ENCODE measurements around the gene PDGFC. TPM values are rescaled to one million over a fixed set of nuclear protein-coding genes. Genes with fewer than 3 reads are reported as not detected.

Gene PDGFC
- total and polyA plus RNA-seq, 2 donors (not counting 3 experiments of a cell fraction or from before 2014, with no cell fraction given): 2.7 to 5.3 TPM

DNA sequence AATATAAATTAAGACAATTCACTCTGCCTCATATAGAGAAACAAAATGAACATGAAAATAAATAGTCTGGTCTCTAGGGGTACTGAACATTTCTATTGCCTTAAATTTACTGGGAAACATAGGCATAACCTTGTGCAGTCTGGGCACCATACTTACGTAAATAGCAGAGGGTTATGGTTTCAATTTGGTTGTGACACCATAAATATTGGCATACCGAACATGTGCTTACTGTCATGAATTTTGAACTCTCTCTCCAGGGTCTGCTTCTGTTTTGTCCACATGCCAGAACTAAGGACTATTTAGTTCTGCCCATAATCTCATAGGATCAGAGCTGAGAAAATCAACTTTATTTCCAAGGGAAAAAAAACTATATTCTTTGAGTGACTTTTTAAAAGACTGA is 17.6 kb downstream of the PDGFC start:
- H3K79me2 ChIP-seq (ENCODE audit: control insufficient read depth, insufficient read depth, low read length): no peaks in the 10 kb centered on the region
- H3K27ac ChIP-seq (ENCODE audit: insufficient read depth, low read depth, low read length): no peak overlapping the region
- no TSS peak for BruUV-seq (replicated peaks)
- no peak for DNase-seq (ENCODE audit: low read depth, low spot score)
- no peak overlapping the region for H2AFZ ChIP-seq (ENCODE audit: low read depth, low read length)
- TF ChIP-seq, protein P1, sequence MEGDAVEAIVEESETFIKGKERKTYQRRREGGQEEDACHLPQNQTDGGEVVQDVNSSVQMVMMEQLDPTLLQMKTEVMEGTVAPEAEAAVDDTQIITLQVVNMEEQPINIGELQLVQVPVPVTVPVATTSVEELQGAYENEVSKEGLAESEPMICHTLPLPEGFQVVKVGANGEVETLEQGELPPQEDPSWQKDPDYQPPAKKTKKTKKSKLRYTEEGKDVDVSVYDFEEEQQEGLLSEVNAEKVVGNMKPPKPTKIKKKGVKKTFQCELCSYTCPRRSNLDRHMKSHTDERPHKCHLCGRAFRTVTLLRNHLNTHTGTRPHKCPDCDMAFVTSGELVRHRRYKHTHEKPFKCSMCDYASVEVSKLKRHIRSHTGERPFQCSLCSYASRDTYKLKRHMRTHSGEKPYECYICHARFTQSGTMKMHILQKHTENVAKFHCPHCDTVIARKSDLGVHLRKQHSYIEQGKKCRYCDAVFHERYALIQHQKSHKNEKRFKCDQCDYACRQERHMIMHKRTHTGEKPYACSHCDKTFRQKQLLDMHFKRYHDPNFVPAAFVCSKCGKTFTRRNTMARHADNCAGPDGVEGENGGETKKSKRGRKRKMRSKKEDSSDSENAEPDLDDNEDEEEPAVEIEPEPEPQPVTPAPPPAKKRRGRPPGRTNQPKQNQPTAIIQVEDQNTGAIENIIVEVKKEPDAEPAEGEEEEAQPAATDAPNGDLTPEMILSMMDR (IDR thresholded peaks at IDR 0.05; ENCODE audit: extremely low read depth in 1 of 2, insufficient read depth in 1 of 2, low read depth in 1 of 2, low read length in 2 of 2): no peak
- TF ChIP-seq EZH2 (IDR thresholded peaks at IDR 0.05; ENCODE audit: borderline replicate concordance, low read depth, low read length, severe bottlenecking) (no peak), GATA2 (IDR thresholded peaks at IDR 0.05; ENCODE audit: insufficient read depth, insufficient read length, low read depth, low read length) (no peak), FOS (IDR thresholded peaks at IDR 0.05; ENCODE audit: borderline replicate concordance, insufficient read depth, low read length) (no peak)
- TF ChIP-seq, protein P2, sequence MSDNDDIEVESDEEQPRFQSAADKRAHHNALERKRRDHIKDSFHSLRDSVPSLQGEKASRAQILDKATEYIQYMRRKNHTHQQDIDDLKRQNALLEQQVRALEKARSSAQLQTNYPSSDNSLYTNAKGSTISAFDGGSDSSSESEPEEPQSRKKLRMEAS (IDR thresholded peaks at IDR 0.05; ENCODE audit: insufficient read depth, insufficient read length): no peak
- intact Hi-C loops (cut with micrococcal nuclease) (no loop called here), dilution Hi-C loops (cut with MboI; ENCODE audit: extremely low pct_ligation_motif_present, low sequenced_read_pairs) (no loop called here)
- ChIA-PET CTCF (interaction anchor here (1.0 kb wide), 1 partner anchor 17 kb away, joined by 3 read pairs; the partner anchor contains the start of gene PDGFC), POLR2A (no interaction called here)
- no peaks in the 10 kb centered on the region for H3K36me3 ChIP-seq (ENCODE audit: control insufficient read depth in 2 of 2, extremely low read depth in 1 of 2, insufficient read depth in 2 of 2, low read length in 2 of 2)
- no peak overlapping the region for H3K4me3 ChIP-seq (replicated peaks in 1 of 3; ENCODE audit: insufficient read depth in 1 of 3, low read depth in 1 of 3, low read length in 3 of 3)
- no peak overlapping the region for H3K4me2 ChIP-seq (ENCODE audit: insufficient read depth, low read length)
- no peaks in the 10 kb centered on the region for H4K20me1 ChIP-seq (replicated peaks; ENCODE audit: control insufficient read depth, extremely low read depth, insufficient read depth, low read length)
- H3K9ac ChIP-seq (replicated peaks; ENCODE audit: extremely low read depth, insufficient read depth, low read length): no peak overlapping the region
- no peaks in the 10 kb centered on the region for H3K9me3 ChIP-seq (replicated peaks; ENCODE audit: control insufficient read depth, insufficient read depth, low read length)
- peaks cover 20% of the 10 kb centered on the region for H3K4me1 ChIP-seq (ENCODE audit: control insufficient read depth, extremely low read depth, insufficient read depth, low read length)
- no peak for FAIRE-seq
- no peaks in the 10 kb centered on the region for H3K27me3 ChIP-seq (ENCODE audit: control insufficient read depth in 2 of 2, insufficient read depth in 2 of 2, low read length in 2 of 2)
- H3K9me1 ChIP-seq (replicated peaks; ENCODE audit: control insufficient read depth, extremely low read depth, insufficient read depth, low read length): no peaks in the 10 kb centered on the region

DNA sequence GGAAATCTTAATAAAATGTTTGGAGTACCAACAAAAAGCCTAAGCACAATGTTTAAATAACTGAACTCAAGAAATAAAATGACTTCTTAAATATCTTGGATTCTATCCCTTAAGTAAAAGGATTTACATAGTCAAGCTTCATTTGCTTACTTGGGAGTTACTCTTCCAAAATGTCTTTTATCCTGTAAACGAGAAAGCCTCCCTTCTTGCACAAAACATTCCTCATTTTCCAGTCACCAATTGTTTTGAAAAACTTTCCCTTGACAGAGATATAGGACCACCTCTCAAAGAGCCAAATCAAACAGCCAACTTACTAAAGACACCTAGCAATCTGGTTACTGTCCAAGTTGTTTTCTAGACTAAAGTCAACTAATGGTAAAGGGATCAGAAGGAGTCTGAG is 18.6 kb downstream of the PDGFC start:
- no TSS peak for BruUV-seq (replicated peaks)
- H2AFZ ChIP-seq (ENCODE audit: low read depth, low read length): no peak overlapping the region
- dilution Hi-C loops (cut with MboI; ENCODE audit: extremely low pct_ligation_motif_present, low sequenced_read_pairs): no loop called here
- no peaks in the 10 kb centered on the region for H4K20me1 ChIP-seq (replicated peaks; ENCODE audit: control insufficient read depth, extremely low read depth, insufficient read depth, low read length)
- H3K27me3 ChIP-seq (ENCODE audit: control insufficient read depth in 2 of 2, insufficient read depth in 2 of 2, low read length in 2 of 2): no peaks in the 10 kb centered on the region
- H3K36me3 ChIP-seq (ENCODE audit: control insufficient read depth in 2 of 2, extremely low read depth in 1 of 2, insufficient read depth in 2 of 2, low read length in 2 of 2): no peaks in the 10 kb centered on the region
- no peak overlapping the region for H3K9ac ChIP-seq (replicated peaks; ENCODE audit: extremely low read depth, insufficient read depth, low read length)
- H3K79me2 ChIP-seq (ENCODE audit: control insufficient read depth, insufficient read depth, low read length): no peaks in the 10 kb centered on the region
- TF ChIP-seq, protein P1 (IDR thresholded peaks at IDR 0.05; ENCODE audit: extremely low read depth in 1 of 2, insufficient read depth in 1 of 2, low read depth in 1 of 2, low read length in 2 of 2): no peak
- no peak for TF ChIP-seq EZH2 (IDR thresholded peaks at IDR 0.05; ENCODE audit: borderline replicate concordance, low read depth, low read length, severe bottlenecking)
- TF ChIP-seq POLR2AphosphoS5 (IDR thresholded peaks at IDR 0.05; ENCODE audit: insufficient read depth, low read depth, low read length): no peak
- TF ChIP-seq, protein P2 (IDR thresholded peaks at IDR 0.05; ENCODE audit: insufficient read depth, insufficient read length): no peak
- TF ChIP-seq GATA2 (IDR thresholded peaks at IDR 0.05; ENCODE audit: insufficient read depth, insufficient read length, low read depth, low read length): no peak
- no peaks in the 10 kb centered on the region for H3K9me3 ChIP-seq (replicated peaks; ENCODE audit: control insufficient read depth, insufficient read depth, low read length)
- no peak overlapping the region for H3K27ac ChIP-seq (ENCODE audit: insufficient read depth, low read depth, low read length)
- peaks cover 29% of the 10 kb centered on the region for H3K4me1 ChIP-seq (ENCODE audit: control insufficient read depth, extremely low read depth, insufficient read depth, low read length)
- DNase-seq (ENCODE audit: low read depth, low spot score) (no peak), FAIRE-seq (no peak)
- H3K4me2 ChIP-seq (ENCODE audit: insufficient read depth, low read length): no peak overlapping the region
- H3K4me3 ChIP-seq (replicated peaks in 1 of 3; ENCODE audit: insufficient read depth in 1 of 3, low read depth in 1 of 3, low read length in 3 of 3): no peak overlapping the region
- no peaks in the 10 kb centered on the region for H3K9me1 ChIP-seq (replicated peaks; ENCODE audit: control insufficient read depth, extremely low read depth, insufficient read depth, low read length)
- ChIA-PET POLR2A (no interaction called here), CTCF (interaction anchor here (1.2 to 1.5 kb wide), 2 partner anchors 15 to 23 kb away, joined by 3 to 4 read pairs; no protein-coding TSS in a partner anchor)
- intact Hi-C loops (cut with micrococcal nuclease): no loop called here

Measured in endothelial cell of umbilical vein (primary cell).